Measurements from ENCODE around the gene TRIM49D2. TPM values are rescaled to one million over a fixed set of nuclear protein-coding genes. Genes with fewer than 3 reads are reported as not detected.
"Not testable (repeated sequence)": the region's sequence is repeated elsewhere in the genome, so short reads cannot be mapped to it uniquely, and the experiment has no call there.

TRIM49D2 gene
- total and polyA plus RNA-seq, 2 of the 8 experiments (the other 6 are each of a cell fraction or from before 2014, with no cell fraction given) = not detected

DNA sequence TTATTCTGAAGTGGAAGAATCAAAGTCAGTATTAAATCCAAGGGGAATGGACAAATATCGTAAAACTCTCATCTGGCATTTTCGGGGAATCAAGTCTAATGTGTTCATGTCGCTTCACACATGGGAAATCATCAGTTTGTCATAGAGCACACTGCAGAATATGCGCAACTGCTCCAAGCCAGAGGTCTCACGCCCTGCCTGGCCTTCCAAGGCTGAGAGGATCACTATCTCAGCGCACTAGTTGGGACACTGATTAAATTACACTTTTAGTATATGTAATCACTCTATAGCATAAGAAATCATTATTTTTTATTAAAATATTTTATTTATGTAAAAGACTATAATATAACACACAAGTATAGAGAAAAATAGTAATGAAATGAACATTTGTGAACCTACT is 37.0 kb downstream of the TRIM49D2 start:
- not testable (repeated sequence) for H3K79me1 ChIP-seq (ENCODE audit: low read depth, low read length); H3K18ac ChIP-seq (ENCODE audit: extremely low read depth, low read length)

DNA sequence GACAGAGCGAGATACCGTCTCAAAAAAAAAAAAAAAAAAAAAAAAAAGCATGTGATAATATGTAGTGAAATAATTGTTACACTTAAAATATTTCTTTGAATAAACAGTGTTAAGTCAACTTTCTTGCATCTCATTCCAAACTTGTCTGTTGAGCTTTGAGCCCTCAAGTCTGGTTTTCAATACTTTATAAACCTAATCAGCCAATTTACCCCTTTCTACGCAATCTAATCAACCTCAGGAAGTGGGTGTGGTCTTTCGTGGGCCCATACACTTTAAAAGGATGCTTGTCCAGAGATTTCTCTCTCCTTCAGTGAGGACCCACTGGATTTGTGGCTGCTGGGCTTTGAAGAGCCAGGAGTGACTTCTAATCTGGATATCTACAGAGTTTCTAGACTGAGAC is 41.9 kb downstream of the TRIM49D2 start, which contains the start of gene TRIM64:
Gene TRIM64 (plus strand): TSS at position 301 of the 400 bp plus-strand sequence. CDS start 2,467 bp downstream, outside the sequence.
- H4K5ac ChIP-seq (ENCODE audit: insufficient read length, low read depth, low read length); CTCF ChIA-PET (ENCODE audit: partially characterized antibody); H2AK5ac ChIP-seq (ENCODE audit: low read depth, low read length); H3K4ac ChIP-seq (replicated peaks; ENCODE audit: insufficient read length, low read depth, low read length); H2BK15ac ChIP-seq (ENCODE audit: low read length); H3K9me3 ChIP-seq (ENCODE audit: insufficient read depth in 2 of 2, low read depth in 1 of 2, low read length in 1 of 2); H3K79me1 ChIP-seq (ENCODE audit: low read depth, low read length); H3K36me3 ChIP-seq (ENCODE audit: control insufficient read depth in 2 of 4, insufficient read depth in 4 of 4, low read length in 3 of 4); POLR2A ChIA-PET (ENCODE audit: partially characterized antibody); H3K14ac ChIP-seq (ENCODE audit: insufficient read length); H4K91ac ChIP-seq (replicated peaks; ENCODE audit: insufficient read length, low read length); H3K27ac ChIP-seq (ENCODE audit: low read depth, low read length); H3K56ac ChIP-seq (replicated peaks; ENCODE audit: insufficient read length, low read depth, low read length); H3K23ac ChIP-seq (ENCODE audit: insufficient read length); H3K4me2 ChIP-seq (ENCODE audit: insufficient read depth in 1 of 2, low read depth in 2 of 2, low read length in 2 of 2); H3K4me1 ChIP-seq (replicated peaks in 1 of 4; ENCODE audit: control insufficient read depth in 3 of 4, insufficient read depth in 4 of 4, low read length in 3 of 4); H2BK120ac ChIP-seq (replicated peaks; ENCODE audit: low read depth, low read length); H3K79me2 ChIP-seq (ENCODE audit: control insufficient read depth in 1 of 2, insufficient read depth in 2 of 2, low read length in 2 of 2); H2BK12ac ChIP-seq (ENCODE audit: low read depth, low read length); H3K23me2 ChIP-seq (ENCODE audit: low read depth, low read length); FAIRE-seq; H3K4me3 ChIP-seq (ENCODE audit: extremely low read depth in 1 of 4, insufficient read depth in 2 of 4, low read depth in 3 of 4, low read length in 4 of 4); H2BK20ac ChIP-seq (ENCODE audit: low read length); H4K20me1 ChIP-seq (replicated peaks in 1 of 2; ENCODE audit: control insufficient read depth in 1 of 2, insufficient read depth in 2 of 2, low read length in 2 of 2); H2AFZ ChIP-seq (ENCODE audit: low read length); DNase-seq (ENCODE audit: low read depth in 1 of 2, low spot score in 2 of 2); H3K9ac ChIP-seq (replicated peaks in 1 of 4; ENCODE audit: extremely low read depth in 1 of 4, low read depth in 3 of 4, low read length in 3 of 4); H3K18ac ChIP-seq (ENCODE audit: extremely low read depth, low read length); H3K27me3 ChIP-seq (replicated peaks in 1 of 4; ENCODE audit: control insufficient read depth in 3 of 4, extremely low read depth in 1 of 4, insufficient read depth in 3 of 4, low read length in 3 of 4); H4K8ac ChIP-seq (ENCODE audit: extremely low read depth, insufficient read depth, low read length); H2BK5ac ChIP-seq (ENCODE audit: low read depth, low read length): not testable (repeated sequence)
- WGBS, 2 experiments (ENCODE audit: extremely low coverage in 1 of 2, insufficient coverage in 1 of 2, insufficient read length in 1 of 2, insufficient replicate concordance in 2 of 2, low coverage in 1 of 2, low lambda C conversion rate in 2 of 2, missing lambda C conversion rate in 1 of 2) = no CpG with 5 or more reads among the region's 4 CpGs

More for the DNA sequence above, 37.0 kb downstream of the TRIM49D2 start:
- H3K27me3 ChIP-seq (replicated peaks in 1 of 4; ENCODE audit: control insufficient read depth in 3 of 4, extremely low read depth in 1 of 4, insufficient read depth in 3 of 4, low read length in 3 of 4); H3K23ac ChIP-seq (ENCODE audit: insufficient read length); H2BK12ac ChIP-seq (ENCODE audit: low read depth, low read length); H3K23me2 ChIP-seq (ENCODE audit: low read depth, low read length); H3K4me2 ChIP-seq (ENCODE audit: insufficient read depth in 1 of 2, low read depth in 2 of 2, low read length in 2 of 2); H2AFZ ChIP-seq (ENCODE audit: low read length); H3K4me1 ChIP-seq (replicated peaks in 1 of 4; ENCODE audit: control insufficient read depth in 3 of 4, insufficient read depth in 4 of 4, low read length in 3 of 4); H3K4ac ChIP-seq (replicated peaks; ENCODE audit: insufficient read length, low read depth, low read length); H3K14ac ChIP-seq (ENCODE audit: insufficient read length); POLR2A ChIA-PET (ENCODE audit: partially characterized antibody); H2BK20ac ChIP-seq (ENCODE audit: low read length); H3K9me3 ChIP-seq (ENCODE audit: insufficient read depth in 2 of 2, low read depth in 1 of 2, low read length in 1 of 2); H3K9ac ChIP-seq (replicated peaks in 1 of 4; ENCODE audit: extremely low read depth in 1 of 4, low read depth in 3 of 4, low read length in 3 of 4); DNase-seq (ENCODE audit: low read depth in 1 of 2, low spot score in 2 of 2); CTCF ChIA-PET (ENCODE audit: partially characterized antibody); H2BK120ac ChIP-seq (replicated peaks; ENCODE audit: low read depth, low read length); H4K5ac ChIP-seq (ENCODE audit: insufficient read length, low read depth, low read length); H3K56ac ChIP-seq (replicated peaks; ENCODE audit: insufficient read length, low read depth, low read length); H2AK5ac ChIP-seq (ENCODE audit: low read depth, low read length); H3K79me2 ChIP-seq (ENCODE audit: control insufficient read depth in 1 of 2, insufficient read depth in 2 of 2, low read length in 2 of 2); H2BK15ac ChIP-seq (ENCODE audit: low read length); H4K91ac ChIP-seq (replicated peaks; ENCODE audit: insufficient read length, low read length); H3K36me3 ChIP-seq (ENCODE audit: control insufficient read depth in 2 of 4, insufficient read depth in 4 of 4, low read length in 3 of 4); FAIRE-seq; H4K8ac ChIP-seq (ENCODE audit: extremely low read depth, insufficient read depth, low read length); H3K27ac ChIP-seq (ENCODE audit: low read depth, low read length); H3K4me3 ChIP-seq (ENCODE audit: extremely low read depth in 1 of 4, insufficient read depth in 2 of 4, low read depth in 3 of 4, low read length in 4 of 4); H2BK5ac ChIP-seq (ENCODE audit: low read depth, low read length); H4K20me1 ChIP-seq (replicated peaks in 1 of 2; ENCODE audit: control insufficient read depth in 1 of 2, insufficient read depth in 2 of 2, low read length in 2 of 2): not testable (repeated sequence)
- 88% methylated on average over 4 of the region's 6 CpGs; no CpG with 5 or more reads in 1 of the 2 experiments for WGBS, 2 experiments (ENCODE audit: extremely low coverage in 1 of 2, insufficient coverage in 1 of 2, insufficient read length in 1 of 2, insufficient replicate concordance in 2 of 2, low coverage in 1 of 2, low lambda C conversion rate in 2 of 2, missing lambda C conversion rate in 1 of 2)

All from H1 (cell line).